Activated naive CD4-positive, alpha-beta T cell treated with anti-CD3 and anti-CD28 coated beads, Interleukin-2, amount 50 U/mL, for 72 hours (primary cell): Measurements from ENCODE around the gene AMH. TPM values are rescaled to one million over a fixed set of nuclear protein-coding genes. Genes with fewer than 3 reads are reported as not detected.

Source experiments
- ATAC-seq, 2 donors: fragments of 150-1000 bp; cut with Tn5 transposase; 2 replicates each; pipeline ENCODE4 v1.10.0; 2021; ENCODE audit warnings: mild to moderate bottlenecking in 2 of 2, moderate library complexity in 2 of 2
- DNase-seq, 2 donors: peaks; one replicate each; pipeline ENCODE4 v3.0.0; 2021 to 2022; ENCODE audit warnings: low spot score in 2 of 2
- H3K27ac Mint-ChIP-seq, 2 donors: one replicate each; pipeline ENCODE4 v1.8.0; 2022; ENCODE audit warnings: mild to moderate bottlenecking in 2 of 2, mixed read lengths in 2 of 2
- H3K36me3 Mint-ChIP-seq, 2 donors: one replicate each; pipeline ENCODE4 v1.8.0; 2022; ENCODE audit warnings: mixed read lengths in 2 of 2
- H3K9me3 Mint-ChIP-seq, 2 donors: one replicate each; pipeline ENCODE4 v1.8.0; 2022; ENCODE audit warnings: mixed read lengths in 2 of 2
- total RNA-seq, 2 donors: library from RNA; stranded (reverse); gene quantifications; one replicate each; pipeline ENCODE4 v1.2.3, GENCODE V29; 2022

The AMH gene
- total RNA-seq, 2 donors from 2014 or later, result 1.9 to 2.9 TPM

- H3K36me3 Mint-ChIP-seq, result no peaks in the 10 kb centered on the region
- DNase-seq (no peak), ATAC-seq (no peak)
- no peaks in the 10 kb centered on the region for H3K9me3 Mint-ChIP-seq
- H3K27ac Mint-ChIP-seq, result no peak overlapping the region
These were observed 51.4 kb downstream of the AMH start for GRCh38 chr19:2300533-2300932.

Other genes starting within 250 kb of the AMH start
- 10 to 100 TPM; 24.6 to 60.8 TPM for gene BTBD2, start 233.6 kb upstream of the AMH start, total RNA-seq
- gene MKNK2, start 198.1 kb upstream of the AMH start, total RNA-seq, result 100 to 1,000 TPM; 211 to 261 TPM
- 100 to 1,000 TPM in 1 of 2 donors, 10 to 100 TPM in 1; 91.8 to 183 TPM for gene MOB3A, start 153.0 kb upstream of the AMH start, total RNA-seq
- gene IZUMO4, start 152.4 kb upstream of the AMH start, total RNA-seq, result 100 to 1,000 TPM in 1 of 2 donors, 10 to 100 TPM in 1; 29.7 to 105 TPM
- gene AP3D1, start 97.8 kb upstream of the AMH start, total RNA-seq, result 10 to 100 TPM; 83.5 to 91.7 TPM
- 100 to 1,000 TPM in 1 of 2 donors, 10 to 100 TPM in 1; 64.2 to 154 TPM for gene DOT1L, start 85.4 kb upstream of the AMH start, total RNA-seq
- 10 to 100 TPM; 41.9 to 69.9 TPM for gene PLEKHJ1, start 13.0 kb upstream of the AMH start, total RNA-seq
- 100 to 1,000 TPM; 145 to 154 TPM for gene SF3A2, start 12.5 kb upstream of the AMH start, total RNA-seq
- under 1 TPM; 0.39 to 0.56 TPM for gene JSRP1, start 7.1 kb downstream of the AMH start, total RNA-seq
- not detected for gene PEAK3, start 32.9 kb downstream of the AMH start, total RNA-seq
- gene LINGO3, start 58.8 kb downstream of the AMH start, total RNA-seq, result under 1 TPM in 1 of 2 donors, not detected in 1; 0.25 TPM
- 100 to 1,000 TPM; 115 to 140 TPM for gene LSM7, start 79.3 kb downstream of the AMH start, total RNA-seq
- gene SPPL2B, start 79.4 kb downstream of the AMH start, total RNA-seq, result 10 to 100 TPM; 38.5 to 61.6 TPM
- gene TMPRSS9, start 110.9 kb downstream of the AMH start, total RNA-seq, result not detected
- 100 to 1,000 TPM in 1 of 2 donors, 10 to 100 TPM in 1; 46.5 to 103 TPM for gene TIMM13, start 178.3 kb downstream of the AMH start, total RNA-seq
- gene LMNB2, start 207.6 kb downstream of the AMH start, total RNA-seq, result 10 to 100 TPM; 46.7 to 94.0 TPM
- 10 to 100 TPM; 60.9 to 94.1 TPM for gene GADD45B, start 226.8 kb downstream of the AMH start, total RNA-seq